GM12865 (cell line): ENCODE data around the gene TTC1.

ENCODE experiments used
- DNase-seq: peaks from one replicate; pipeline ENCODE4 v3.0.0; 2010; ENCODE audit warnings: low read depth
- H3K4me3 ChIP-seq: 2 replicates; pipeline ENCODE4 v1.5.1; 2011; ENCODE audit warnings: mild to moderate bottlenecking, low read depth, low read length, control low read depth
- CTCF ChIP-seq: IDR thresholded peaks from 2 replicates; pipeline ENCODE4 v1.5.1; 2011; ENCODE audit warnings: low read length, control low read depth, low read depth, inconsistent platforms; ENCODE audit not compliant: insufficient read depth; ENCODE audit errors: missing control alignments

Gene TTC1

GRCh38 chr5:160082614-160083500 is 73.9 kb downstream of the TTC1 start:
- no peak for DNase-seq
- TF ChIP-seq CTCF: no peak
- H3K4me3 ChIP-seq: no peak overlapping the region

GRCh38 chr5:160083501-160083900 is 74.6 kb downstream of the TTC1 start:
- DNase-seq: no peak
- TF ChIP-seq CTCF: no peak
- no peak overlapping the region for H3K4me3 ChIP-seq

- H3K4me3 ChIP-seq: no peak overlapping the region
- TF ChIP-seq CTCF: no peak
- DNase-seq: no peak
These were observed 75.2 kb downstream of the TTC1 start for GRCh38 chr5:160084144-160084543.

- H3K4me3 ChIP-seq: no peak overlapping the region
- no peak for TF ChIP-seq CTCF
- DNase-seq: no peak
These were observed 78.3 kb downstream of the TTC1 start for GRCh38 chr5:160087199-160087598.

- no peak overlapping the region for H3K4me3 ChIP-seq
- no peak for TF ChIP-seq CTCF
- no peak for DNase-seq
These were observed 79.9 kb downstream of the TTC1 start for GRCh38 chr5:160088805-160089204.

- no peak for TF ChIP-seq CTCF
- no peak overlapping the region for H3K4me3 ChIP-seq
- DNase-seq: no peak
These were observed 80.6 kb downstream of the TTC1 start for GRCh38 chr5:160089531-160089930.

GRCh38 chr5:160090059-160090458 is 81.1 kb downstream of the TTC1 start:
- TF ChIP-seq CTCF: no peak
- DNase-seq: no peak
- no peak overlapping the region for H3K4me3 ChIP-seq
